GM19193 (cell line): Measurements from ENCODE around the gene WDPCP.

Experiments
- POLR2A ChIP-seq: IDR thresholded peaks from 4 replicates; pipeline ENCODE4 v1.6.1; 2011; ENCODE audit not compliant: insufficient read depth, insufficient read length; ENCODE audit errors: extremely low read depth

Gene WDPCP

GRCh38 chr2:63500398-63500797 is 87.9 kb downstream of the WDPCP start:
- no peak for TF ChIP-seq POLR2A

GRCh38 chr2:63497576-63497975 is 90.7 kb downstream of the WDPCP start:
- no peak for TF ChIP-seq POLR2A

- TF ChIP-seq POLR2A = no peak
Measured at GRCh38 chr2:63494968-63495367, 93.3 kb downstream of the WDPCP start.

- TF ChIP-seq POLR2A = no peak
Measured at GRCh38 chr2:63494100-63494499, 94.2 kb downstream of the WDPCP start.

- TF ChIP-seq POLR2A = no peak
Measured at GRCh38 chr2:63488118-63488713, 100.1 kb downstream of the WDPCP start.

GRCh38 chr2:63486861-63487290 is 101.4 kb downstream of the WDPCP start:
- TF ChIP-seq POLR2A = no peak

- TF ChIP-seq POLR2A = no peak
Measured at GRCh38 chr2:63484901-63485300, 103.4 kb downstream of the WDPCP start.

GRCh38 chr2:63484481-63484880 is 103.8 kb downstream of the WDPCP start:
- no peak for TF ChIP-seq POLR2A

GRCh38 chr2:63477686-63478085 is 110.6 kb downstream of the WDPCP start:
- TF ChIP-seq POLR2A = no peak

- TF ChIP-seq POLR2A = no peak
Measured at GRCh38 chr2:63465633-63466032, 122.6 kb downstream of the WDPCP start.

- TF ChIP-seq POLR2A = no peak
Measured at GRCh38 chr2:63463142-63463541, 125.1 kb downstream of the WDPCP start.

GRCh38 chr2:63446658-63447057 is 141.6 kb downstream of the WDPCP start:
- no peak for TF ChIP-seq POLR2A

GRCh38 chr2:63444565-63445288 is 143.6 kb downstream of the WDPCP start:
- no peak for TF ChIP-seq POLR2A

GRCh38 chr2:63440612-63441011 is 147.7 kb downstream of the WDPCP start:
- no peak for TF ChIP-seq POLR2A

- TF ChIP-seq POLR2A = no peak
Measured at GRCh38 chr2:63438181-63438580, 150.1 kb downstream of the WDPCP start.

GRCh38 chr2:63436488-63436887 is 151.8 kb downstream of the WDPCP start:
- TF ChIP-seq POLR2A = no peak
